Endothelial cell of umbilical vein (primary cell): ENCODE data around the gene ACTG1. TPM values are rescaled to one million over a fixed set of nuclear protein-coding genes. Genes with fewer than 3 reads are reported as not detected.

Source experiments
- BruUV-seq: library from RNA; stranded (reverse); fragments of 400-500 nt; replicated peaks from 2 replicates; lab custom pipeline; 2021; lab: Mats Ljungman, UMichigan
- CTCF ChIA-PET: fragments of 300-600, 350-600 bp; sonication (Branson Sonifier 250); formaldehyde crosslinking; loops from one replicate; lab custom pipeline; 2021; ENCODE audit warnings: antibody characterized with exemption, inconsistent platforms; lab: Charles Lee
- POLR2A ChIA-PET: fragments of 300-600, 350-600 bp; sonication (Branson Sonifier 250); formaldehyde crosslinking; loops from one replicate; lab custom pipeline; 2021; ENCODE audit warnings: antibody characterized with exemption, inconsistent platforms; lab: Charles Lee
- DNase-seq: peaks from one replicate; pipeline ENCODE4 v3.0.0-alpha.2; 2011; ENCODE audit warnings: low read depth, low spot score
- FAIRE-seq: peaks from 2 replicates; lab custom pipeline; 2011; peaks lifted over from hg19 to GRCh38; lab: Jason Lieb, UNC
- H2AFZ ChIP-seq: 2 replicates; pipeline ENCODE4 v1.6.0; 2012; ENCODE audit warnings: low read depth, low read length, control low read depth, inconsistent platforms
- H3K27ac ChIP-seq: 2 replicates; pipeline ENCODE4 v1.5.1; 2011; ENCODE audit warnings: low read depth, mild to moderate bottlenecking, control low read depth, low read length, moderate library complexity; ENCODE audit not compliant: insufficient read depth
- H3K27me3 ChIP-seq, 2 experiments: 2 replicates each; pipeline versions ENCODE4 v1.6.0 to v1.6.1; 2011; ENCODE audit warnings: low read length in 2 of 2, mixed read lengths in 1 of 2; ENCODE audit not compliant: control insufficient read depth in 2 of 2, insufficient read depth in 2 of 2
- H3K36me3 ChIP-seq, 2 experiments: 2 replicates in 1 of 2; 3 replicates in 1 of 2; pipeline ENCODE4 v1.5.1; 2011; ENCODE audit warnings: low read length in 2 of 2, mild to moderate bottlenecking in 1 of 2, moderate library complexity in 1 of 2; ENCODE audit not compliant: control insufficient read depth in 2 of 2, insufficient read depth in 2 of 2; ENCODE audit errors: extremely low read depth in 1 of 2
- H3K4me1 ChIP-seq: 3 replicates; pipeline ENCODE4 v1.5.1; 2011; ENCODE audit warnings: mild to moderate bottlenecking, low read length; ENCODE audit not compliant: control insufficient read depth, insufficient read depth; ENCODE audit errors: extremely low read depth
- H3K4me2 ChIP-seq: 2 replicates; pipeline ENCODE4 v1.6.1; 2011; ENCODE audit warnings: low read length, control low read depth, mixed read lengths; ENCODE audit not compliant: insufficient read depth
- H3K4me3 ChIP-seq, 3 experiments: fragments of 200-600 bp in 1 of 3; sonication (generic), shearing (Covaris generic) in 1 of 3; replicated peaks in 1 of 3; 2 replicates each; pipeline ENCODE4 v1.5.1; 2011 to 2016; ENCODE audit warnings: control low read depth in 3 of 3, low read length in 3 of 3, mild to moderate bottlenecking in 2 of 3, inconsistent platforms in 1 of 3, low read depth in 1 of 3, moderate library complexity in 1 of 3; ENCODE audit not compliant: insufficient read depth in 1 of 3
- H3K79me2 ChIP-seq: 2 replicates; pipeline ENCODE4 v1.6.0; 2012; ENCODE audit warnings: low read length, inconsistent platforms; ENCODE audit not compliant: control insufficient read depth, insufficient read depth
- H3K9ac ChIP-seq: replicated peaks from 2 replicates; pipeline ENCODE3; 2011; ENCODE audit warnings: low read length, control low read depth; ENCODE audit not compliant: insufficient read depth; ENCODE audit errors: extremely low read depth
- H3K9me1 ChIP-seq: replicated peaks from 3 replicates; pipeline ENCODE4 v1.6.0; 2011; ENCODE audit warnings: mild to moderate bottlenecking, low read length; ENCODE audit not compliant: control insufficient read depth, insufficient read depth; ENCODE audit errors: extremely low read depth
- H3K9me3 ChIP-seq: replicated peaks from 2 replicates; pipeline ENCODE4 v1.5.1; 2012; ENCODE audit warnings: low read length, inconsistent platforms; ENCODE audit not compliant: control insufficient read depth, insufficient read depth
- H4K20me1 ChIP-seq: replicated peaks from 2 replicates; pipeline ENCODE3; 2011; ENCODE audit warnings: mild to moderate bottlenecking, low read length; ENCODE audit not compliant: control insufficient read depth, insufficient read depth; ENCODE audit errors: extremely low read depth
- CTCF ChIP-seq, 2 donors: IDR thresholded peaks; 1 replicate in 1 of 2; 2 replicates in 1 of 2; pipeline ENCODE4 v1.5.1; 2011; ENCODE audit warnings: low read length in 2 of 2, mild to moderate bottlenecking in 2 of 2, moderate library complexity in 2 of 2, control low read depth in 1 of 2, inconsistent platforms in 1 of 2, low read depth in 1 of 2; ENCODE audit not compliant: insufficient read depth in 1 of 2; ENCODE audit errors: extremely low read depth in 1 of 2
- EZH2 ChIP-seq: IDR thresholded peaks from 2 replicates; pipeline ENCODE4 v1.6.1; 2012; ENCODE audit warnings: borderline replicate concordance, low read depth, mild to moderate bottlenecking, moderate library complexity, low read length, inconsistent platforms; ENCODE audit not compliant: severe bottlenecking
- FOS ChIP-seq: IDR thresholded peaks from 2 replicates; pipeline ENCODE4 v1.6.1; 2011; ENCODE audit warnings: mild to moderate bottlenecking, low read length, moderate library complexity, borderline replicate concordance; ENCODE audit not compliant: insufficient read depth
- JUN ChIP-seq: IDR thresholded peaks from 2 replicates; pipeline ENCODE4 v1.6.1; 2011; ENCODE audit warnings: borderline replicate concordance, low read depth; ENCODE audit not compliant: insufficient read length, insufficient read depth
- MAX ChIP-seq: IDR thresholded peaks from 2 replicates; pipeline ENCODE4 v1.6.1; 2011; ENCODE audit not compliant: insufficient read depth, insufficient read length
- MYC ChIP-seq: IDR thresholded peaks from one replicate; pipeline ENCODE4 v1.6.1; 2011; ENCODE audit warnings: mild to moderate bottlenecking, low read depth, low read length
- POLR2A ChIP-seq: IDR thresholded peaks from 2 replicates; pipeline ENCODE4 v1.6.1; 2012; ENCODE audit warnings: low read depth, mild to moderate bottlenecking, control low read depth, low read length
- POLR2AphosphoS5 ChIP-seq: IDR thresholded peaks from 2 replicates; pipeline ENCODE4 v1.6.1; 2012; ENCODE audit warnings: low read depth, mild to moderate bottlenecking, control low read depth, low read length, moderate library complexity; ENCODE audit not compliant: insufficient read depth
- dilution Hi-C: fragments of 300-500 bp; cut with MboI; formaldehyde crosslinking; loops from one replicate; pipeline ENCODE4 v1.15.0; 2019; ENCODE audit warnings: low sequenced_read_pairs; ENCODE audit not compliant: extremely low pct_ligation_motif_present
- intact Hi-C: fragments of 100-400 bp; cut with micrococcal nuclease; formaldehyde crosslinking; loops from one replicate; pipeline ENCODE4 v1.10.0; 2022
- polyA plus RNA-seq, 4 experiments: library from polyadenylated mRNA; depleted of rRNA in 3 of 4; stranded (reverse) in 3 of 4; unstranded in 1 of 4; fragments of >200 nt; gene quantifications; 2 replicates each; pipeline versions ENCODE4 v1.2.1 to v1.2.3, GENCODE V29; 2011 to 2012; ENCODE audit warnings: missing spikeins in 1 of 4
- total RNA-seq: library from RNA; stranded (reverse); gene quantifications from 2 replicates; pipeline ENCODE4 v1.2.3, GENCODE V29; 2021

Gene ACTG1
- total and polyA plus RNA-seq, 2 donors (not counting 3 experiments of a cell fraction or from before 2014, with no cell fraction given): 6,127 to 10,663 TPM

- dilution Hi-C loops: no loop called here
- TF ChIP-seq EZH2 (no peak), POLR2A (peak; percentile 59), POLR2AphosphoS5 (peak; percentile 60), FOS (no peak), JUN (no peak), MYC (no peak), CTCF (IDR thresholded peaks at IDR 0.05; ENCODE audit: extremely low read depth in 1 of 2, insufficient read depth in 1 of 2, low read depth in 1 of 2, low read length in 2 of 2) (no peak), MAX (no peak)
- Histone ChIP-seq H4K20me1 (no peaks in the 10 kb centered on the region), H3K27ac (no peak overlapping the region), H3K4me3 (peak overlapping the region; percentile 11 to 32 (median 22)), H2AFZ (peak overlapping the region; percentile 39), H3K9me3 (no peaks in the 10 kb centered on the region), H3K27me3 (no peaks in the 10 kb centered on the region), H3K9me1 (no peaks in the 10 kb centered on the region), H3K9ac (no peak overlapping the region), H3K4me1 (peaks cover 29% of the 10 kb centered on the region), H3K4me2 (peak overlapping the region; percentile 70), H3K36me3 (no peaks in the 10 kb centered on the region), H3K79me2 (peaks cover 25% of the 10 kb centered on the region)
- no TSS peak for BruUV-seq
- POLR2A ChIA-PET: no interaction called here
- FAIRE-seq: peak; percentile 37
- no peak for DNase-seq
- intact Hi-C loops: no loop called here
- CTCF ChIA-PET: interaction anchor here (1.0 to 2.2 kb wide), 9 partner anchors 9 to 227 kb away, joined by 3 to 11 read pairs (median 4); partner anchors contain the start of genes FAAP100 and FSCN2
Measured at GRCh38 chr17:81518785-81519283, 6.2 kb upstream of the ACTG1 start.
